Glutamatergic neuron (in vitro differentiated cells): Measurements from ENCODE around the gene NFIX. TPM values are rescaled to one million over a fixed set of nuclear protein-coding genes. Genes with fewer than 3 reads are reported as not detected.

Source experiments
- DNase-seq: peaks from one replicate; pipeline ENCODE4 v3.0.0; 2022
- H3K27ac Mint-ChIP-seq: one replicate; pipeline ENCODE4 v1.8.0; 2020; ENCODE audit warnings: mild to moderate bottlenecking, mixed read lengths, inconsistent platforms; ENCODE audit not compliant: unreplicated experiment
- H3K27me3 Mint-ChIP-seq: one replicate; pipeline ENCODE4 v1.8.0; 2020; ENCODE audit warnings: mild to moderate bottlenecking, moderate library complexity, mixed read lengths, inconsistent platforms; ENCODE audit not compliant: unreplicated experiment
- H3K36me3 Mint-ChIP-seq: one replicate; pipeline ENCODE4 v1.8.0; 2020; ENCODE audit warnings: mild to moderate bottlenecking, mixed read lengths, inconsistent platforms; ENCODE audit not compliant: unreplicated experiment
- H3K4me1 Mint-ChIP-seq: one replicate; pipeline ENCODE4 v1.8.0; 2020; ENCODE audit warnings: mild to moderate bottlenecking, low read depth, mixed read lengths, inconsistent platforms; ENCODE audit not compliant: unreplicated experiment
- H3K4me3 Mint-ChIP-seq: one replicate; pipeline ENCODE4 v1.8.0; 2020; ENCODE audit warnings: mild to moderate bottlenecking, mixed read lengths, inconsistent platforms; ENCODE audit not compliant: unreplicated experiment
- H3K9me3 Mint-ChIP-seq: one replicate; pipeline ENCODE4 v1.8.0; 2020; ENCODE audit warnings: mild to moderate bottlenecking, moderate library complexity, mixed read lengths, inconsistent platforms; ENCODE audit not compliant: unreplicated experiment
- total RNA-seq: library from RNA; stranded (reverse); fragmentation: NEBNext Ultra II Directional; extraction: Animal tissue kit (Norgen Biotek cat#: 25700); gene quantifications from one replicate; pipeline ENCODE4 v1.2.1, GENCODE V29; 2021; ENCODE audit not compliant: unreplicated experiment
- TF ChIP-seq, protein P1 (sequence below): fragments of 200-600 bp; sonication (generic); IDR thresholded peaks from one replicate; pipeline ENCODE4 v1.5.0; 2021; ENCODE audit not compliant: partially characterized antibody, unreplicated experiment

The NFIX gene
- total RNA-seq, 1 donor from 2014 or later, result 2.4 TPM

DNA sequence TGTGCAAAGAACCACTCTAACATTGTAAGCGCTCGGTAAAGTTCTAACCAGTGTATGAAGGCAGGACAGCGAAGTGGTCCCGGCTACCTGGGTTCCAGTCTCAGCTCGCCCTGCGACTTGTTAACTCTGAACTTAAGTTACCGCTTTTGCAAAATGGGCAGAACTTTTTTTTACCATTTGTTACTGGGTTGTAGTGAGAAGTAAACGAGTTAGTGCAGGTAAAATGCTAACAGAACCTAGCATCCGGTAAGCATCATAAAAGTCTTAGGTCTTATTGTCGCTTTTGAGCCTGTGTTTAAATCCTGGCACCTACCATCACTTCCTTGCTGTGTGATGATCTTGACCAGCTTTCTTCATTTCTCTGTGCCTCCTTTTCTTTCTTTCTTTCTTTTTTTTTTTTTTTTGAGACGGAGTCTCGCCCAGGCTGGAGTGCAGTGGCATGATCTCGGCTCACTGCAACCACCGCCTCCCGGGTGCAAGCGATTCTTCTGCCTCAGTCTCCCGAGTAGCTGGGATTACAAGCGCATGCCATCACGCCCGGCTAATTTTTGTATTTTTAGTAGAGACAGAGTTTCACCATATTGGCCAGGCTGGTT is 122.0 kb downstream of the NFIX start:
- Mint-ChIP-seq H3K27ac (peak overlapping the region; percentile 91), H3K36me3 (no peaks in the 10 kb centered on the region), H3K9me3 (peaks cover 13% of the 10 kb centered on the region), H3K4me3 (peak overlapping the region; percentile 94), H3K27me3 (peaks cover 11% of the 10 kb centered on the region), H3K4me1 (peaks cover 15% of the 10 kb centered on the region)
- TF ChIP-seq, protein P1, sequence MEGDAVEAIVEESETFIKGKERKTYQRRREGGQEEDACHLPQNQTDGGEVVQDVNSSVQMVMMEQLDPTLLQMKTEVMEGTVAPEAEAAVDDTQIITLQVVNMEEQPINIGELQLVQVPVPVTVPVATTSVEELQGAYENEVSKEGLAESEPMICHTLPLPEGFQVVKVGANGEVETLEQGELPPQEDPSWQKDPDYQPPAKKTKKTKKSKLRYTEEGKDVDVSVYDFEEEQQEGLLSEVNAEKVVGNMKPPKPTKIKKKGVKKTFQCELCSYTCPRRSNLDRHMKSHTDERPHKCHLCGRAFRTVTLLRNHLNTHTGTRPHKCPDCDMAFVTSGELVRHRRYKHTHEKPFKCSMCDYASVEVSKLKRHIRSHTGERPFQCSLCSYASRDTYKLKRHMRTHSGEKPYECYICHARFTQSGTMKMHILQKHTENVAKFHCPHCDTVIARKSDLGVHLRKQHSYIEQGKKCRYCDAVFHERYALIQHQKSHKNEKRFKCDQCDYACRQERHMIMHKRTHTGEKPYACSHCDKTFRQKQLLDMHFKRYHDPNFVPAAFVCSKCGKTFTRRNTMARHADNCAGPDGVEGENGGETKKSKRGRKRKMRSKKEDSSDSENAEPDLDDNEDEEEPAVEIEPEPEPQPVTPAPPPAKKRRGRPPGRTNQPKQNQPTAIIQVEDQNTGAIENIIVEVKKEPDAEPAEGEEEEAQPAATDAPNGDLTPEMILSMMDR, result no peak
- DNase-seq, result no peak

DNA sequence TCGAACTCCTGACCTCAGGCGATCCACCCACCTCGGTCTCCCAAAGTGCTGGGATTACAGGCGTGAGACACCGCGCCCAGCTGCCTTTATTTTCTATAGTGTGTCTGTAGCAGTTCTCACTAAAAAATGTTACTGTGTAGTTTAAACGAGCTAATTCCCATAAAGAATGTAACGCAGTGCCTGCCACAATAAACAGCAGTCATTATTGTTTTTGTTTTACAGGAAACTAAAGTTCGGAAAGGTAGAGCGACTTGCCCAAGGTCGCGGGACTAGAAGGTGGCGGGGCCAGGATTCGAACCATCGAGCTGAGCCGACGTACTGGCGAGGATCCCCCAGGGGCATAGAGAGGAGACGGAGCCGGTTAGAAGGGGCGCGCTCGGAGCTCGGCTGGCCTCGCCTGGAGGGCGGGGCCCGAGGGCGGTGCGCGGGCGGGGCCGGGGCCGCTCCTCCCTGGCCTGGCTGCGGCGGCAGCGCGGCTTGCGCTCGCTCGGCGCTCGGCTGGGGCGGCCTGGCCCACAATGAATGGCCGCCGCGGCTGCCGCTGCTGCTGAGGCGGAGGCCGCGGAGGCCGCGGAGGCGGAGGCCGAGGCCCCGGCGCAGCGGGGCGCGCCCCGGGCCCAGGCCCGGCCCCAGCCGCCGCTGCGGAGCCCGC is 122.6 kb downstream of the NFIX start, which contains the start of gene NACC1:
Gene NACC1 (plus strand): TSS at position 493 of the 652 bp plus-strand sequence. CDS start 16,944 bp downstream, outside the sequence.
- H3K27me3 Mint-ChIP-seq, result peaks cover 11% of the 10 kb centered on the region
- H3K36me3 Mint-ChIP-seq, result no peaks in the 10 kb centered on the region
- peaks cover 17% of the 10 kb centered on the region for H3K4me1 Mint-ChIP-seq
- H3K4me3 Mint-ChIP-seq, result peak within 1 kb of the TSS; percentile 94
- peak within 1 kb of the TSS; percentile 91 for H3K27ac Mint-ChIP-seq
- DNase-seq, result peak; percentile 95
- TF ChIP-seq, protein P1, result no peak
- peaks cover 15% of the 10 kb centered on the region for H3K9me3 Mint-ChIP-seq

DNA sequence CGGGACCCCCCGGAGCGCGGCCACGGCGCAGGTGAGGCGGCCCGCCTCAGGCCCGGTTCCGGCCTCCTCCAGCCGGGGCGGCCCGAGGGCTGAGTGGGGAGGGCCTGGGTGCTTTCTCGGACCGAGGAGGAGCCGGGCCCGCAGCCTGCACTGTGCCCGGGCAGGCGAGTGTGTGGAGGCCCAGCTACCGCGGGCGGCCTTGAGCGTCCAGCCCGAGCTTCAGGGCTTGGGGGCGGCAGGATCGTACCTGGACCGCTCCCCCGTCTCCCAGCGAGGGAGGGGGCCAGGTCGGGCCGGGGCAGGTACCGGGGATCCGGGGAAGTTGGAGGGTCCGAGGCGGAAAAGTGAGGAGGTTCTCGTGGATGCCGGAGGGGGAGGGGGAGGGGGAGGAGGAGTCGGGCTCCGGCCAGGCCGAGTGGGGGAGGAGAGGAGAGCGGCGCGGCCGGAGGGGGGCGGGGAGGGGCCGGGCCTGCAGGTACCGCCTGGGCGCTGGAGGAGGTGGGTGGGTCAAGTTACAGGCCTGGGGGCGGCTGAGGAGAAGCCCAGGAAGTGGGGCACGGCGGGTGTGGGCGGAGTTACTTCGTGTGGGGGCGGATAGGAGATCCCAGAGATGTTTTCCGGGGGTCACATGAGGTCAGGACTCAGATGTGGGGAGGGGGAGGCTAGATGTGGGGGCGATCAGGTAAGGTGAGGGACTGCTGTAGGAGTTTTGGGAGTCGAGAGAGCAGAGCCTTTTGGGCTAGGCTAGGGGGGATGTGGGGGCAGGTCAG is 123.3 kb downstream of the NFIX start:
- H3K4me3 Mint-ChIP-seq, result peak overlapping the region; percentile 86
- peaks cover 11% of the 10 kb centered on the region for H3K27me3 Mint-ChIP-seq
- no peaks in the 10 kb centered on the region for H3K36me3 Mint-ChIP-seq
- peak overlapping the region; percentile 64 for H3K27ac Mint-ChIP-seq
- H3K4me1 Mint-ChIP-seq, result peaks cover 17% of the 10 kb centered on the region
- peak; percentile 70 for DNase-seq
- TF ChIP-seq, protein P1, result no peak
- H3K9me3 Mint-ChIP-seq, result peaks cover 15% of the 10 kb centered on the region

DNA sequence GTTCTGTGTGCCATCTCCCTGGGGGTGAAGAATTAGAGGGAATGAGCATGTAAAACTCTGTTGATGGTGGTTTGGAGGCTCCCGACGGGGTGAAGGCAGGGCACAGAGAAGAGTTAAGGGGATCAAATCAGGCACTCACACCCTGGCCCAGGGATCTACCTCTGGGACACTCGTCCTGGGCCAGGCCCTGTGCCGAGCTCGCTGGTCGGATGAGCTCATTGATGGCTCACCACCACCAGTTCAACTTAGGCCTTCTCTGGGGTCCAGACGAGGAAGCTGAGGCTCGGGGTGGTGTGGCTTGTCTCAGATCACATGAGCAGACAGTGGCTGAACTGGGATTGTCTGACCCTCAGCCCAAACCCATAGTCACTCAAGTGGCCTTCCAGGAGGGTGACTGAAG is 124.4 kb downstream of the NFIX start:
- H3K4me3 Mint-ChIP-seq, result peak overlapping the region; percentile 86
- no peak for DNase-seq
- no peaks in the 10 kb centered on the region for H3K36me3 Mint-ChIP-seq
- H3K4me1 Mint-ChIP-seq, result peaks cover 17% of the 10 kb centered on the region
- TF ChIP-seq, protein P1, result no peak
- H3K9me3 Mint-ChIP-seq, result peaks cover 15% of the 10 kb centered on the region
- H3K27ac Mint-ChIP-seq, result no peak overlapping the region
- H3K27me3 Mint-ChIP-seq, result peaks cover 11% of the 10 kb centered on the region
